Left ventricle myocardium inferior (tissue), 1 donor: ENCODE measurements around the gene C2orf15. TPM values are rescaled to one million over a fixed set of nuclear protein-coding genes. Genes with fewer than 3 reads are reported as not detected.

ENCODE experiments used
- DNase-seq: peaks from one replicate; pipeline ENCODE4 v3.0.0-alpha.2; 2020
- H3K27ac ChIP-seq: fragments of 200-600 bp; replicated peaks from 2 replicates; pipeline ENCODE4 v1.8.0; 2021
- H3K27me3 ChIP-seq: fragments of 200-600 bp; 2 replicates; pipeline ENCODE4 v1.8.0; 2021; ENCODE audit warnings: low read depth
- H3K36me3 ChIP-seq: fragments of 200-600 bp; 2 replicates; pipeline ENCODE4 v1.8.0; 2021
- H3K4me1 ChIP-seq: fragments of 200-600 bp; 2 replicates; pipeline ENCODE4 v1.8.0; 2021
- H3K4me3 ChIP-seq: fragments of 200-600 bp; 2 replicates; pipeline ENCODE4 v1.8.0; 2021; ENCODE audit warnings: mild to moderate bottlenecking, moderate library complexity
- H3K9me3 ChIP-seq: fragments of 200-600 bp; replicated peaks from 2 replicates; pipeline ENCODE4 v1.8.0; 2021
- intact Hi-C: fragments of 100-400 bp; cut with micrococcal nuclease; formaldehyde crosslinking; loops from one replicate; pipeline ENCODE4 v1.11.0; 2022
- total RNA-seq: library from RNA; stranded (reverse); fragmentation: NEBNext Ultra II Directional; extraction: Animal tissue kit (Norgen Biotek cat#: 25700); gene quantifications from one replicate; pipeline ENCODE4 v1.2.1, GENCODE V29; 2021
- TF ChIP-seq, protein P1 (sequence below): fragments of 200-600 bp; IDR thresholded peaks from 2 replicates; pipeline ENCODE4 v1.8.0; 2021; ENCODE audit warnings: antibody characterized with exemption, mild to moderate bottlenecking, borderline replicate concordance
- donor health status: DM: no; HTN: yes; CAD: no; lungs with severe emphysema.

C2orf15 gene
- total RNA-seq, 1 donor from 2014 or later = not detected

- H3K27me3 ChIP-seq = no peaks in the 10 kb centered on the region
- H3K27ac ChIP-seq = peak overlapping the region; percentile 79
- TF ChIP-seq, protein P1, sequence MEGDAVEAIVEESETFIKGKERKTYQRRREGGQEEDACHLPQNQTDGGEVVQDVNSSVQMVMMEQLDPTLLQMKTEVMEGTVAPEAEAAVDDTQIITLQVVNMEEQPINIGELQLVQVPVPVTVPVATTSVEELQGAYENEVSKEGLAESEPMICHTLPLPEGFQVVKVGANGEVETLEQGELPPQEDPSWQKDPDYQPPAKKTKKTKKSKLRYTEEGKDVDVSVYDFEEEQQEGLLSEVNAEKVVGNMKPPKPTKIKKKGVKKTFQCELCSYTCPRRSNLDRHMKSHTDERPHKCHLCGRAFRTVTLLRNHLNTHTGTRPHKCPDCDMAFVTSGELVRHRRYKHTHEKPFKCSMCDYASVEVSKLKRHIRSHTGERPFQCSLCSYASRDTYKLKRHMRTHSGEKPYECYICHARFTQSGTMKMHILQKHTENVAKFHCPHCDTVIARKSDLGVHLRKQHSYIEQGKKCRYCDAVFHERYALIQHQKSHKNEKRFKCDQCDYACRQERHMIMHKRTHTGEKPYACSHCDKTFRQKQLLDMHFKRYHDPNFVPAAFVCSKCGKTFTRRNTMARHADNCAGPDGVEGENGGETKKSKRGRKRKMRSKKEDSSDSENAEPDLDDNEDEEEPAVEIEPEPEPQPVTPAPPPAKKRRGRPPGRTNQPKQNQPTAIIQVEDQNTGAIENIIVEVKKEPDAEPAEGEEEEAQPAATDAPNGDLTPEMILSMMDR = no peak
- H3K4me3 ChIP-seq = peak overlapping the region; percentile 100
- H3K36me3 ChIP-seq = no peaks in the 10 kb centered on the region
- no peaks in the 10 kb centered on the region for H3K9me3 ChIP-seq
- DNase-seq = no peak
- intact Hi-C loops = no loop called here
- H3K4me1 ChIP-seq = peaks cover 27% of the 10 kb centered on the region
Measured at GRCh38 chr2:99140056-99140859, 1.2 kb upstream of the C2orf15 start.

DNA sequence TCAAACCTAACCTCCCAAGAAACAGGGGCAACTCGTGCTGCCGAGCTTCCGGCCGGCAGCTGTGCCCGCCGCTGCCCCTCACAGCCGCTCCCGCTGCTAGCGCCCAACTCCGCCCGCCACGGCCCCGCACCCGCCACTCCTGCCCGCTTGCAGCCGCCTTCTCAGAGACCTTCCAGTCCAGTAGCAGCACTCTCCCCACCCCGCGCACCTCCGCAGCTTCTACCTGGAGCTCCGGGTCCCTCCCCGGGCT lies 722 bp upstream of the C2orf15 start:
- Histone ChIP-seq H3K27me3 (no peaks in the 10 kb centered on the region), H3K36me3 (no peaks in the 10 kb centered on the region), H3K27ac (peak overlapping the region; percentile 79), H3K4me1 (peaks cover 27% of the 10 kb centered on the region), H3K4me3 (peak overlapping the region; percentile 100), H3K9me3 (no peaks in the 10 kb centered on the region)
- TF ChIP-seq, protein P1 = no peak
- intact Hi-C loops = no loop called here
- no peak for DNase-seq

GRCh38 chr2:99150706-99151105 lies 9.2 kb downstream of the C2orf15 start:
- Histone ChIP-seq H3K4me3 (no peak overlapping the region), H3K9me3 (no peaks in the 10 kb centered on the region), H3K36me3 (no peaks in the 10 kb centered on the region), H3K4me1 (peaks cover 25% of the 10 kb centered on the region), H3K27ac (no peak overlapping the region), H3K27me3 (no peaks in the 10 kb centered on the region)
- TF ChIP-seq, protein P1 = no peak
- no peak for DNase-seq
- intact Hi-C loops = no loop called here

DNA sequence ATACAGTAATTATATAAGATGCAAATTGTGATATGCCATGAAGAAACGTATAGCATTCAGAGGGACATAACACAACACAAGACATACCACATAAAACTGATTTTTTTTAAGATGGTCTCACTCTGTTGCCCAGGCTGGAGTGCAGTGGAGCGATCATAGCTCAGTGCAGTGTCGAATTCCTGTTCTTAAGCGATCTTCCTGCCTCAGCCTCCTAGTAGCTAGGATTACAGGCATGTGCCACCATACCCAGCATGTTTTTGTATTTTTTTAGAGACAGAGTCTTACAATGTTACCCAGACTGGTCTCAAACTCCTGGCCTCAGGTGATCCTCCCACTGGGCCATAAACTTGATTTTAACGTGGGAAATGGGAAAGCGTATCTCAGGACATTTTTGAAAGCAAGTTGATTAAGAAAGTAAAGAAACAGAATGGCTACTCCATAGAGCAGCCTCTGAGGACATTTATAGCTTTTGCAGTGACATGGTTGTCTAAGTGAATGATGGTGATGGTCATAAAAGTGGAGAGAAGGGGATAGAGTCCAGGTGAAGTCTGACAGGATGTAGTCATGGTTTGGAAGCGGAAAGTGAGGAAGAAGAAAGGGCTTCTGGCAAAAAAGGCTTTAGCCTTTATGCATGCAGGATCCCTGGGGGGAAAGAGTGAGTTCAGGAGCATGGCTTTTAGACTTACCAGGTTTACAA lies 10.8 kb downstream of the C2orf15 start:
- Histone ChIP-seq H3K27me3 (no peaks in the 10 kb centered on the region), H3K9me3 (no peaks in the 10 kb centered on the region), H3K4me3 (no peak overlapping the region), H3K36me3 (peaks cover 10% of the 10 kb centered on the region), H3K27ac (no peak overlapping the region), H3K4me1 (peaks cover 34% of the 10 kb centered on the region)
- no peak for DNase-seq
- intact Hi-C loops = no loop called here
- TF ChIP-seq, protein P1 = no peak

- H3K36me3 ChIP-seq = peaks cover 26% of the 10 kb centered on the region
- no peaks in the 10 kb centered on the region for H3K9me3 ChIP-seq
- no peak for DNase-seq
- TF ChIP-seq, protein P1 = no peak
- peaks cover 34% of the 10 kb centered on the region for H3K4me1 ChIP-seq
- intact Hi-C loops = no loop called here
- H3K27ac ChIP-seq = peak overlapping the region; percentile 89
- no peaks in the 10 kb centered on the region for H3K27me3 ChIP-seq
- H3K4me3 ChIP-seq = peak overlapping the region; percentile 75
Measured at GRCh38 chr2:99153921-99154604, 12.6 kb downstream of the C2orf15 start.
